GM23338 (cell line): ENCODE results near the gene RAB3GAP1. TPM values are rescaled to one million over a fixed set of nuclear protein-coding genes. Genes with fewer than 3 reads are reported as not detected.

Experiments used
- ATAC-seq: fragments of 200-7000 bp; cut with Tn5 transposase; 3 replicates; pipeline ENCODE4 v1.9.1; 2020
- DNase-seq: peaks from one replicate; pipeline ENCODE4 v3.0.0-alpha.2; 2015; ENCODE audit warnings: low spot score
- H2AFZ ChIP-seq: fragments of 200-600 bp; sonication (generic); 2 replicates; pipeline ENCODE4 v1.8.0; 2016; ENCODE audit warnings: antibody characterized with exemption, mild to moderate bottlenecking, moderate library complexity
- H3F3A ChIP-seq: fragments of 200-600 bp; sonication (generic); replicated peaks from 2 replicates; pipeline ENCODE4 v1.8.0; 2017; ENCODE audit warnings: antibody characterized with exemption, mixed run types, low read depth
- H3K27ac ChIP-seq: fragments of 200-600 bp; sonication (generic); 2 replicates; pipeline ENCODE4 v1.6.1; 2016; ENCODE audit warnings: low read depth
- H3K27me3 ChIP-seq: fragments of 200-600 bp; sonication (generic); 2 replicates; pipeline ENCODE4 v1.8.0; 2016; ENCODE audit warnings: mild to moderate bottlenecking, mixed run types, moderate library complexity; ENCODE audit not compliant: insufficient read depth
- H3K36me3 ChIP-seq: fragments of 200-600 bp; sonication (generic); 2 replicates; pipeline ENCODE4 v1.8.0; 2016; ENCODE audit warnings: mild to moderate bottlenecking; ENCODE audit not compliant: insufficient read depth
- H3K4me1 ChIP-seq: fragments of 200-600 bp; sonication (generic); 2 replicates; pipeline ENCODE4 v1.8.0; 2016; ENCODE audit warnings: mild to moderate bottlenecking, moderate library complexity; ENCODE audit not compliant: insufficient read depth
- H3K4me2 ChIP-seq: fragments of 200-600 bp; sonication (generic); 2 replicates; pipeline ENCODE4 v1.7.1; 2017; ENCODE audit warnings: mixed run types
- H3K4me3 ChIP-seq: fragments of 200-600 bp; sonication (generic); 2 replicates; pipeline ENCODE4 v1.6.1; 2016; ENCODE audit warnings: mixed run types
- H3K79me2 ChIP-seq: fragments of 200-600 bp; sonication (generic); replicated peaks from 2 replicates; pipeline ENCODE4 v1.8.0; 2017; ENCODE audit warnings: mild to moderate bottlenecking; ENCODE audit not compliant: insufficient read depth
- H3K9me2 ChIP-seq: fragments of 200-600 bp; sonication (generic); 2 replicates; pipeline ENCODE4 v1.8.0; 2017; ENCODE audit not compliant: insufficient read depth
- H4K20me1 ChIP-seq: fragments of 200-600 bp; sonication (generic); replicated peaks from 2 replicates; pipeline ENCODE4 v1.8.0; 2017; ENCODE audit warnings: mild to moderate bottlenecking; ENCODE audit not compliant: insufficient read depth
- H3K27ac Mint-ChIP-seq: 2 replicates; pipeline ENCODE4 v1.8.0; 2020; ENCODE audit warnings: inconsistent platforms, mild to moderate bottlenecking, moderate library complexity, mixed read lengths
- H3K27me3 Mint-ChIP-seq: 3 replicates; pipeline ENCODE4 v1.8.0; 2022; ENCODE audit warnings: low read depth, mild to moderate bottlenecking, moderate library complexity, mixed read lengths, inconsistent platforms; ENCODE audit not compliant: insufficient read depth, poor library complexity
- H3K36me3 Mint-ChIP-seq: 3 replicates; pipeline ENCODE4 v1.8.0; 2021; ENCODE audit warnings: low read depth, mild to moderate bottlenecking, inconsistent platforms, moderate library complexity, mixed read lengths
- H3K4me1 Mint-ChIP-seq: 3 replicates; pipeline ENCODE4 v1.8.0; 2020; ENCODE audit warnings: mild to moderate bottlenecking, inconsistent platforms, mixed read lengths
- H3K4me3 Mint-ChIP-seq: 3 replicates; pipeline ENCODE4 v1.8.0; 2021; ENCODE audit warnings: moderate library complexity, mild to moderate bottlenecking, inconsistent platforms, mixed read lengths
- H3K9me3 Mint-ChIP-seq: 3 replicates; pipeline ENCODE4 v1.8.0; 2020; ENCODE audit warnings: moderate library complexity, mild to moderate bottlenecking, inconsistent platforms, mixed read lengths
- CREB1 ChIP-seq: fragments of 250-450 bp; sonication (Bioruptor Pico); IDR thresholded peaks from 2 replicates; pipeline ENCODE4 v1.5.0; 2020; ENCODE audit warnings: low read depth, mild to moderate bottlenecking, moderate library complexity
- EZH2 ChIP-seq: fragments of 200-600 bp; sonication (generic); IDR thresholded peaks from one replicate; pipeline ENCODE4 v1.8.0; 2017; ENCODE audit warnings: antibody characterized with exemption, mild to moderate bottlenecking, low read depth; ENCODE audit not compliant: unreplicated experiment
- EZH2phosphoT487 ChIP-seq: fragments of 200-600 bp; sonication (generic); IDR thresholded peaks from one replicate; pipeline ENCODE4 v1.8.1; 2018; ENCODE audit warnings: antibody characterized with exemption; ENCODE audit not compliant: unreplicated experiment
- JUNB ChIP-seq: IDR thresholded peaks from one replicate; pipeline ENCODE4 v1.6.1; 2016; ENCODE audit warnings: antibody characterized with exemption; ENCODE audit not compliant: unreplicated experiment
- NANOG ChIP-seq: IDR thresholded peaks from 2 replicates; pipeline ENCODE4 v1.6.1; 2016; ENCODE audit warnings: antibody characterized with exemption, borderline replicate concordance
- POLR2AphosphoS5 ChIP-seq: IDR thresholded peaks from 2 replicates; pipeline ENCODE4 v1.6.1; 2016; ENCODE audit warnings: antibody characterized with exemption, low read depth
- STAT1 ChIP-seq: IDR thresholded peaks from one replicate; pipeline ENCODE4 v1.6.1; 2016; ENCODE audit warnings: antibody characterized with exemption; ENCODE audit not compliant: unreplicated experiment
- ZNF114 ChIP-seq: fragments of 250-450 bp; sonication (Bioruptor Pico); IDR thresholded peaks from 2 replicates; pipeline ENCODE4 v1.5.0; 2020; ENCODE audit warnings: mild to moderate bottlenecking, moderate library complexity
- ZNF331 ChIP-seq: fragments of 250-450 bp; sonication (Bioruptor Pico); IDR thresholded peaks from 2 replicates; pipeline ENCODE4 v1.5.0; 2020; ENCODE audit warnings: low read depth, mild to moderate bottlenecking, moderate library complexity
- polyA plus RNA-seq: library from polyadenylated mRNA; unstranded; fragments of >200 nt; fragmentation: Nextera tagmentation; extraction: Ambion mirVana; gene quantifications from 2 replicates; pipeline ENCODE4 v1.2.1, GENCODE V29; 2016
- total RNA-seq: library from RNA; depleted of rRNA; stranded (reverse); fragments of >200 nt; shearing (Covaris generic); gene quantifications from 2 replicates; pipeline ENCODE4 v1.2.3, GENCODE V29; 2014
- TF ChIP-seq, protein P1 (sequence below): IDR thresholded peaks from 2 replicates; pipeline ENCODE4 v1.6.1; 2016; ENCODE audit warnings: antibody characterized with exemption
- TF ChIP-seq, protein P2 (sequence below), 2 experiments: fragments of 200-600 bp in 1 of 2; sonication (generic) in 1 of 2; conservative IDR thresholded peaks; 2 replicates each; pipeline versions ENCODE4 v1.5.1 to v1.6.1; 2016 to 2017; ENCODE audit warnings: antibody characterized with exemption in 2 of 2, low read depth in 2 of 2, mild to moderate bottlenecking in 2 of 2, moderate library complexity in 1 of 2
- TF ChIP-seq, protein P3 (sequence below): IDR thresholded peaks from one replicate; pipeline ENCODE4 v1.6.1; 2018; ENCODE audit warnings: antibody characterized with exemption; ENCODE audit not compliant: unreplicated experiment

The RAB3GAP1 gene
- total and polyA plus RNA-seq, 2 experiments from 2014 or later = 22.5 to 40.4 TPM

DNA sequence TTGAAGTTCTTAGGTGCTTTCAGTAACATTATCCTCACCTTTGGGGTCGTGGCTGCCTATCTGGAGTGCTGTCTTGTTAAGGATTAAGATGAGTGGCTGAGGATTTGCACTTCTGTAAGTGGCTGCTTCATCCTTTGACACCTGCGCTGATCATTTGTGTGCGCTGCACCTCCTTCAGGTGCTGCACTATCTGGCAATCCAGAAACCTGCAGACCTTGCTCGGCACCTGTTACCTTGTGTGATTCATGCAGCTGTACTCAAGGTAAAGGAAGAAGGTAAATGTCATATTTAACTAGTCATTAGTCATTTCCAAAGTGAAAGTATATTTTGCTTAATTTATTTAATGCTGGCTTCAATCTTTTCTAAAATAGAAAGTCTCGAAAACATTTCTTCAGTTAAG is 110.3 kb downstream of the RAB3GAP1 start:
- DNase-seq = no peak
- Histone ChIP-seq H3K4me2 (no peak overlapping the region), H2AFZ (no peak overlapping the region), H3K27me3 (no peaks in the 10 kb centered on the region), H3F3A (no peaks in the 10 kb centered on the region), H3K27ac (no peak overlapping the region), H3K79me2 (no peaks in the 10 kb centered on the region), H3K4me3 (no peak overlapping the region), H4K20me1 (no peaks in the 10 kb centered on the region), H3K9me2 (no peaks in the 10 kb centered on the region), H3K36me3 (peaks cover 32% of the 10 kb centered on the region), H3K4me1 (no peaks in the 10 kb centered on the region)
- no peak overlapping the region for H3K27ac Mint-ChIP-seq
- no peak overlapping the region for H3K4me3 Mint-ChIP-seq
- H3K36me3 Mint-ChIP-seq = peaks cover 29% of the 10 kb centered on the region; the same call in 2 of the 3 replicates
- peaks cover 1% of the 10 kb centered on the region for H3K27me3 Mint-ChIP-seq
- no peaks in the 10 kb centered on the region; the same call in 2 of the 3 replicates for H3K4me1 Mint-ChIP-seq
- H3K9me3 Mint-ChIP-seq = no peaks in the 10 kb centered on the region
- no peak for ATAC-seq
- TF ChIP-seq, protein P1, sequence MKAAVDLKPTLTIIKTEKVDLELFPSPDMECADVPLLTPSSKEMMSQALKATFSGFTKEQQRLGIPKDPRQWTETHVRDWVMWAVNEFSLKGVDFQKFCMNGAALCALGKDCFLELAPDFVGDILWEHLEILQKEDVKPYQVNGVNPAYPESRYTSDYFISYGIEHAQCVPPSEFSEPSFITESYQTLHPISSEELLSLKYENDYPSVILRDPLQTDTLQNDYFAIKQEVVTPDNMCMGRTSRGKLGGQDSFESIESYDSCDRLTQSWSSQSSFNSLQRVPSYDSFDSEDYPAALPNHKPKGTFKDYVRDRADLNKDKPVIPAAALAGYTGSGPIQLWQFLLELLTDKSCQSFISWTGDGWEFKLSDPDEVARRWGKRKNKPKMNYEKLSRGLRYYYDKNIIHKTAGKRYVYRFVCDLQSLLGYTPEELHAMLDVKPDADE = no peak
- TF ChIP-seq ZNF114 (CRISPR knock-in tag) (no peak), JUNB (no peak), CREB1 (CRISPR knock-in tag) (no peak), NANOG (no peak), STAT1 (no peak)
- TF ChIP-seq, protein P2, sequence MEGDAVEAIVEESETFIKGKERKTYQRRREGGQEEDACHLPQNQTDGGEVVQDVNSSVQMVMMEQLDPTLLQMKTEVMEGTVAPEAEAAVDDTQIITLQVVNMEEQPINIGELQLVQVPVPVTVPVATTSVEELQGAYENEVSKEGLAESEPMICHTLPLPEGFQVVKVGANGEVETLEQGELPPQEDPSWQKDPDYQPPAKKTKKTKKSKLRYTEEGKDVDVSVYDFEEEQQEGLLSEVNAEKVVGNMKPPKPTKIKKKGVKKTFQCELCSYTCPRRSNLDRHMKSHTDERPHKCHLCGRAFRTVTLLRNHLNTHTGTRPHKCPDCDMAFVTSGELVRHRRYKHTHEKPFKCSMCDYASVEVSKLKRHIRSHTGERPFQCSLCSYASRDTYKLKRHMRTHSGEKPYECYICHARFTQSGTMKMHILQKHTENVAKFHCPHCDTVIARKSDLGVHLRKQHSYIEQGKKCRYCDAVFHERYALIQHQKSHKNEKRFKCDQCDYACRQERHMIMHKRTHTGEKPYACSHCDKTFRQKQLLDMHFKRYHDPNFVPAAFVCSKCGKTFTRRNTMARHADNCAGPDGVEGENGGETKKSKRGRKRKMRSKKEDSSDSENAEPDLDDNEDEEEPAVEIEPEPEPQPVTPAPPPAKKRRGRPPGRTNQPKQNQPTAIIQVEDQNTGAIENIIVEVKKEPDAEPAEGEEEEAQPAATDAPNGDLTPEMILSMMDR (conservative IDR thresholded peaks at IDR 0.05; ENCODE audit: low read depth in 2 of 2) = no peak

DNA sequence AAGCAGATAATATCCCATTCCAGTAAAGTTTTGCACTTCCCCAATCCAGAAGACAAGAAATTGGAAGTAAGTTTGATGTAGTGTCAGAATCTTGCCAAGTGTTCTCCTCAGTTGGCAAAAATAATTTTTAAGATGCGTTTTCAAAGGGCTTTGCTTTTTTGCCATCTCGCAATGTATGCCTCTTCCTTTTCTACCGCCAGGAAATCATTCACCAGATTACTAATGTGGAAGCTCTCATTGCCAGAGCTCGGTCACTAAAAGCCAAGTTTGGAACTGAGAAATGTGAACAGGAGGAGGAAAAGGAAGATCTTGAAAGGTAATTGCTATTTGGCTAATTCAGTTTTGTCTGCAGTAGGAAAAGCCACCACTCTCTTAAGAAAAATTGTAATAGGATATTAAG is 110.7 kb downstream of the RAB3GAP1 start:
- no peaks in the 10 kb centered on the region for H3F3A ChIP-seq
- H4K20me1 ChIP-seq = peaks cover 2% of the 10 kb centered on the region; the same call in 1 of the 2 replicates
- H3K79me2 ChIP-seq = no peaks in the 10 kb centered on the region
- no peaks in the 10 kb centered on the region for H3K9me2 ChIP-seq
- Mint-ChIP-seq H3K4me1 (no peaks in the 10 kb centered on the region; the same call in 2 of the 3 replicates), H3K4me3 (no peak overlapping the region), H3K36me3 (peaks cover 33% of the 10 kb centered on the region; the same call in 2 of the 3 replicates), H3K27me3 (peaks cover under 1% of the 10 kb centered on the region), H3K9me3 (no peaks in the 10 kb centered on the region), H3K27ac (no peak overlapping the region)
- H3K27ac ChIP-seq = no peak overlapping the region
- H3K27me3 ChIP-seq = no peaks in the 10 kb centered on the region
- H2AFZ ChIP-seq = no peak overlapping the region
- no peak overlapping the region for H3K4me3 ChIP-seq
- no peaks in the 10 kb centered on the region for H3K4me1 ChIP-seq
- ATAC-seq = no peak
- DNase-seq = no peak
- no peak overlapping the region for H3K4me2 ChIP-seq
- H3K36me3 ChIP-seq = peaks cover 35% of the 10 kb centered on the region
- TF ChIP-seq EZH2 = no peak
- TF ChIP-seq CREB1 (CRISPR knock-in tag) = no peak
- TF ChIP-seq STAT1 = no peak
- TF ChIP-seq, protein P3, sequence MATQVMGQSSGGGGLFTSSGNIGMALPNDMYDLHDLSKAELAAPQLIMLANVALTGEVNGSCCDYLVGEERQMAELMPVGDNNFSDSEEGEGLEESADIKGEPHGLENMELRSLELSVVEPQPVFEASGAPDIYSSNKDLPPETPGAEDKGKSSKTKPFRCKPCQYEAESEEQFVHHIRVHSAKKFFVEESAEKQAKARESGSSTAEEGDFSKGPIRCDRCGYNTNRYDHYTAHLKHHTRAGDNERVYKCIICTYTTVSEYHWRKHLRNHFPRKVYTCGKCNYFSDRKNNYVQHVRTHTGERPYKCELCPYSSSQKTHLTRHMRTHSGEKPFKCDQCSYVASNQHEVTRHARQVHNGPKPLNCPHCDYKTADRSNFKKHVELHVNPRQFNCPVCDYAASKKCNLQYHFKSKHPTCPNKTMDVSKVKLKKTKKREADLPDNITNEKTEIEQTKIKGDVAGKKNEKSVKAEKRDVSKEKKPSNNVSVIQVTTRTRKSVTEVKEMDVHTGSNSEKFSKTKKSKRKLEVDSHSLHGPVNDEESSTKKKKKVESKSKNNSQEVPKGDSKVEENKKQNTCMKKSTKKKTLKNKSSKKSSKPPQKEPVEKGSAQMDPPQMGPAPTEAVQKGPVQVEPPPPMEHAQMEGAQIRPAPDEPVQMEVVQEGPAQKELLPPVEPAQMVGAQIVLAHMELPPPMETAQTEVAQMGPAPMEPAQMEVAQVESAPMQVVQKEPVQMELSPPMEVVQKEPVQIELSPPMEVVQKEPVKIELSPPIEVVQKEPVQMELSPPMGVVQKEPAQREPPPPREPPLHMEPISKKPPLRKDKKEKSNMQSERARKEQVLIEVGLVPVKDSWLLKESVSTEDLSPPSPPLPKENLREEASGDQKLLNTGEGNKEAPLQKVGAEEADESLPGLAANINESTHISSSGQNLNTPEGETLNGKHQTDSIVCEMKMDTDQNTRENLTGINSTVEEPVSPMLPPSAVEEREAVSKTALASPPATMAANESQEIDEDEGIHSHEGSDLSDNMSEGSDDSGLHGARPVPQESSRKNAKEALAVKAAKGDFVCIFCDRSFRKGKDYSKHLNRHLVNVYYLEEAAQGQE = no peak
- TF ChIP-seq JUNB = no peak
- TF ChIP-seq, protein P2 (conservative IDR thresholded peaks at IDR 0.05; ENCODE audit: low read depth in 2 of 2) = no peak
- no peak for TF ChIP-seq ZNF114 (CRISPR knock-in tag)
- TF ChIP-seq EZH2phosphoT487 = no peak
- TF ChIP-seq, protein P1 = no peak
- TF ChIP-seq ZNF331 = no peak
- no peak for TF ChIP-seq NANOG
- TF ChIP-seq POLR2AphosphoS5 = no peak
